ENCODE measurements around the gene GJD4.

GJD4 gene

GRCh38 chr10:35578618-35578956, 26.6 kb upstream of the GJD4 start:
- H3K4me1 ChIP-seq (ENCODE audit: control insufficient read depth, insufficient read depth, low read length), result peaks cover 2% of the 10 kb centered on the region; the same call in 1 of the 2 replicates
- no peak overlapping the region for H3K27ac ChIP-seq (ENCODE audit: low read length)
- H3K4me3 ChIP-seq (ENCODE audit: low read length), result no peak overlapping the region
- H3K36me3 ChIP-seq (ENCODE audit: control insufficient read depth, insufficient read depth, low read length), result no peaks in the 10 kb centered on the region
- no peaks in the 10 kb centered on the region for H3K27me3 ChIP-seq (ENCODE audit: control insufficient read depth, insufficient read depth, low read length)
- no peak for DNase-seq (ENCODE audit: low read depth, low spot score)
- H3K9me3 ChIP-seq (ENCODE audit: control insufficient read depth, insufficient read depth, low read length), result no peaks in the 10 kb centered on the region
- WGBS (ENCODE audit: insufficient coverage, insufficient read length), result no CpG with 5 or more reads among the region's 4 CpGs

GRCh38 chr10:35579116-35579515, 26.0 kb upstream of the GJD4 start:
- WGBS (ENCODE audit: insufficient coverage, insufficient read length), result no CpG with 5 or more reads among the region's 3 CpGs
- no peaks in the 10 kb centered on the region for H3K9me3 ChIP-seq (ENCODE audit: control insufficient read depth, insufficient read depth, low read length)
- H3K27me3 ChIP-seq (ENCODE audit: control insufficient read depth, insufficient read depth, low read length), result no peaks in the 10 kb centered on the region
- no peak for DNase-seq (ENCODE audit: low read depth, low spot score)
- peaks cover 2% of the 10 kb centered on the region; the same call in 1 of the 2 replicates for H3K4me1 ChIP-seq (ENCODE audit: control insufficient read depth, insufficient read depth, low read length)
- H3K27ac ChIP-seq (ENCODE audit: low read length), result no peak overlapping the region
- H3K36me3 ChIP-seq (ENCODE audit: control insufficient read depth, insufficient read depth, low read length), result no peaks in the 10 kb centered on the region
- H3K4me3 ChIP-seq (ENCODE audit: low read length), result no peak overlapping the region

- Histone ChIP-seq H3K4me1 (ENCODE audit: control insufficient read depth, insufficient read depth, low read length) (no peaks in the 10 kb centered on the region), H3K36me3 (ENCODE audit: control insufficient read depth, insufficient read depth, low read length) (no peaks in the 10 kb centered on the region), H3K27ac (ENCODE audit: low read length) (no peak overlapping the region), H3K27me3 (ENCODE audit: control insufficient read depth, insufficient read depth, low read length) (no peaks in the 10 kb centered on the region), H3K4me3 (ENCODE audit: low read length) (no peak overlapping the region), H3K9me3 (ENCODE audit: control insufficient read depth, insufficient read depth, low read length) (no peaks in the 10 kb centered on the region)
- no CpG with 5 or more reads among the region's 12 CpGs for WGBS (ENCODE audit: insufficient coverage, insufficient read length)
- DNase-seq (ENCODE audit: low read depth, low spot score), result no peak
Measured at GRCh38 chr10:35579726-35580422, 25.3 kb upstream of the GJD4 start.

- Histone ChIP-seq H3K36me3 (ENCODE audit: control insufficient read depth, insufficient read depth, low read length) (no peaks in the 10 kb centered on the region), H3K27ac (ENCODE audit: low read length) (no peak overlapping the region), H3K4me1 (ENCODE audit: control insufficient read depth, insufficient read depth, low read length) (no peaks in the 10 kb centered on the region), H3K9me3 (ENCODE audit: control insufficient read depth, insufficient read depth, low read length) (no peaks in the 10 kb centered on the region), H3K27me3 (ENCODE audit: control insufficient read depth, insufficient read depth, low read length) (no peaks in the 10 kb centered on the region), H3K4me3 (ENCODE audit: low read length) (no peak overlapping the region)
- WGBS (ENCODE audit: insufficient coverage, insufficient read length), result no CpG with 5 or more reads among the region's 3 CpGs
- DNase-seq (ENCODE audit: low read depth, low spot score), result no peak
Measured at GRCh38 chr10:35580423-35580770, 24.7 kb upstream of the GJD4 start.

- no peak overlapping the region for H3K27ac ChIP-seq (ENCODE audit: low read length)
- H3K4me1 ChIP-seq (ENCODE audit: control insufficient read depth, insufficient read depth, low read length), result no peaks in the 10 kb centered on the region
- H3K36me3 ChIP-seq (ENCODE audit: control insufficient read depth, insufficient read depth, low read length), result no peaks in the 10 kb centered on the region
- no peaks in the 10 kb centered on the region for H3K9me3 ChIP-seq (ENCODE audit: control insufficient read depth, insufficient read depth, low read length)
- DNase-seq (ENCODE audit: low read depth, low spot score), result no peak
- no CpG with 5 or more reads among the region's 6 CpGs for WGBS (ENCODE audit: insufficient coverage, insufficient read length)
- no peak overlapping the region for H3K4me3 ChIP-seq (ENCODE audit: low read length)
- H3K27me3 ChIP-seq (ENCODE audit: control insufficient read depth, insufficient read depth, low read length), result no peaks in the 10 kb centered on the region
Measured at GRCh38 chr10:35581655-35582054, 23.5 kb upstream of the GJD4 start.

- no peak for DNase-seq (ENCODE audit: low read depth, low spot score)
- Histone ChIP-seq H3K36me3 (ENCODE audit: control insufficient read depth, insufficient read depth, low read length) (no peaks in the 10 kb centered on the region), H3K4me1 (ENCODE audit: control insufficient read depth, insufficient read depth, low read length) (no peaks in the 10 kb centered on the region), H3K9me3 (ENCODE audit: control insufficient read depth, insufficient read depth, low read length) (no peaks in the 10 kb centered on the region), H3K27ac (ENCODE audit: low read length) (no peak overlapping the region), H3K27me3 (ENCODE audit: control insufficient read depth, insufficient read depth, low read length) (no peaks in the 10 kb centered on the region), H3K4me3 (ENCODE audit: low read length) (no peak overlapping the region)
- WGBS (ENCODE audit: insufficient coverage, insufficient read length), result no CpG with 5 or more reads among the region's 9 CpGs
Measured at GRCh38 chr10:35584946-35585345, 20.2 kb upstream of the GJD4 start.

- H3K9me3 ChIP-seq (ENCODE audit: control insufficient read depth, insufficient read depth, low read length), result no peaks in the 10 kb centered on the region
- WGBS (ENCODE audit: insufficient coverage, insufficient read length), result no CpG with 5 or more reads among the region's 11 CpGs
Measured at GRCh38 chr10:35585356-35585755, 19.8 kb upstream of the GJD4 start.

GRCh38 chr10:35585903-35586535, 19.1 kb upstream of the GJD4 start:
- Histone ChIP-seq H3K36me3 (ENCODE audit: control insufficient read depth, insufficient read depth, low read length) (no peaks in the 10 kb centered on the region), H3K4me1 (ENCODE audit: control insufficient read depth, insufficient read depth, low read length) (no peaks in the 10 kb centered on the region), H3K4me3 (ENCODE audit: low read length) (no peak overlapping the region), H3K27me3 (ENCODE audit: control insufficient read depth, insufficient read depth, low read length) (no peaks in the 10 kb centered on the region), H3K27ac (ENCODE audit: low read length) (no peak overlapping the region), H3K9me3 (ENCODE audit: control insufficient read depth, insufficient read depth, low read length) (no peaks in the 10 kb centered on the region)
- no peak for DNase-seq (ENCODE audit: low read depth, low spot score)
- WGBS (ENCODE audit: insufficient coverage, insufficient read length), result no CpG with 5 or more reads among the region's 8 CpGs

More at GRCh38 chr10:35585356-35585755, 19.8 kb upstream of the GJD4 start:
- Histone ChIP-seq H3K4me1 (ENCODE audit: control insufficient read depth, insufficient read depth, low read length) (no peaks in the 10 kb centered on the region), H3K4me3 (ENCODE audit: low read length) (no peak overlapping the region), H3K27me3 (ENCODE audit: control insufficient read depth, insufficient read depth, low read length) (no peaks in the 10 kb centered on the region), H3K36me3 (ENCODE audit: control insufficient read depth, insufficient read depth, low read length) (no peaks in the 10 kb centered on the region), H3K27ac (ENCODE audit: low read length) (no peak overlapping the region)
- DNase-seq (ENCODE audit: low read depth, low spot score), result no peak

- Histone ChIP-seq H3K36me3 (ENCODE audit: control insufficient read depth, insufficient read depth, low read length) (no peaks in the 10 kb centered on the region), H3K27ac (ENCODE audit: low read length) (no peak overlapping the region), H3K4me3 (ENCODE audit: low read length) (no peak overlapping the region), H3K27me3 (ENCODE audit: control insufficient read depth, insufficient read depth, low read length) (no peaks in the 10 kb centered on the region), H3K9me3 (ENCODE audit: control insufficient read depth, insufficient read depth, low read length) (no peaks in the 10 kb centered on the region), H3K4me1 (ENCODE audit: control insufficient read depth, insufficient read depth, low read length) (peaks cover 3% of the 10 kb centered on the region; the same call in 1 of the 2 replicates)
- no peak for DNase-seq (ENCODE audit: low read depth, low spot score)
Measured at GRCh38 chr10:35588836-35589235, 16.3 kb upstream of the GJD4 start.

GRCh38 chr10:35592441-35592840, 12.7 kb upstream of the GJD4 start:
- Histone ChIP-seq H3K4me1 (ENCODE audit: control insufficient read depth, insufficient read depth, low read length) (peaks cover 6% of the 10 kb centered on the region; the same call in 1 of the 2 replicates), H3K27me3 (ENCODE audit: control insufficient read depth, insufficient read depth, low read length) (no peaks in the 10 kb centered on the region), H3K36me3 (ENCODE audit: control insufficient read depth, insufficient read depth, low read length) (no peaks in the 10 kb centered on the region), H3K27ac (ENCODE audit: low read length) (no peak overlapping the region), H3K4me3 (ENCODE audit: low read length) (no peak overlapping the region), H3K9me3 (ENCODE audit: control insufficient read depth, insufficient read depth, low read length) (no peaks in the 10 kb centered on the region)
- DNase-seq (ENCODE audit: low read depth, low spot score), result no peak
- WGBS (ENCODE audit: insufficient coverage, insufficient read length), result no CpG with 5 or more reads among the region's 4 CpGs
